Activated naive CD8-positive, alpha-beta T cell treated with anti-CD3 and anti-CD28 coated beads, Interleukin-2, amount 50 U/mL, for 24 hours (primary cell): ENCODE results near the gene CLDND2.
"Not testable (repeated sequence)": the region's sequence is repeated elsewhere in the genome, so short reads cannot be mapped to it uniquely, and the experiment has no call there.

Source experiments
- ATAC-seq: fragments of 150-1000 bp; cut with Tn5 transposase; one replicate; pipeline ENCODE4 v1.10.0; 2021
- DNase-seq: peaks from one replicate; pipeline ENCODE4 v3.0.0; 2021
- H3K27ac Mint-ChIP-seq: one replicate; pipeline ENCODE4 v1.8.0; 2021; ENCODE audit warnings: mild to moderate bottlenecking, mixed read lengths
- H3K27me3 Mint-ChIP-seq: one replicate; pipeline ENCODE4 v1.8.0; 2021; ENCODE audit warnings: mixed read lengths
- H3K36me3 Mint-ChIP-seq: one replicate; pipeline ENCODE4 v1.8.0; 2021; ENCODE audit warnings: low read depth, mixed read lengths
- H3K4me1 Mint-ChIP-seq: one replicate; pipeline ENCODE4 v1.8.0; 2021; ENCODE audit warnings: mixed read lengths
- H3K4me3 Mint-ChIP-seq: one replicate; pipeline ENCODE4 v1.8.0; 2021; ENCODE audit warnings: mild to moderate bottlenecking, moderate library complexity, mixed read lengths
- H3K9me3 Mint-ChIP-seq: one replicate; pipeline ENCODE4 v1.8.0; 2021; ENCODE audit warnings: mixed read lengths

The CLDND2 gene, protein sequence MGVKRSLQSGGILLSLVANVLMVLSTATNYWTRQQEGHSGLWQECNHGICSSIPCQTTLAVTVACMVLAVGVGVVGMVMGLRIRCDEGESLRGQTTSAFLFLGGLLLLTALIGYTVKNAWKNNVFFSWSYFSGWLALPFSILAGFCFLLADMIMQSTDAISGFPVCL

DNA sequence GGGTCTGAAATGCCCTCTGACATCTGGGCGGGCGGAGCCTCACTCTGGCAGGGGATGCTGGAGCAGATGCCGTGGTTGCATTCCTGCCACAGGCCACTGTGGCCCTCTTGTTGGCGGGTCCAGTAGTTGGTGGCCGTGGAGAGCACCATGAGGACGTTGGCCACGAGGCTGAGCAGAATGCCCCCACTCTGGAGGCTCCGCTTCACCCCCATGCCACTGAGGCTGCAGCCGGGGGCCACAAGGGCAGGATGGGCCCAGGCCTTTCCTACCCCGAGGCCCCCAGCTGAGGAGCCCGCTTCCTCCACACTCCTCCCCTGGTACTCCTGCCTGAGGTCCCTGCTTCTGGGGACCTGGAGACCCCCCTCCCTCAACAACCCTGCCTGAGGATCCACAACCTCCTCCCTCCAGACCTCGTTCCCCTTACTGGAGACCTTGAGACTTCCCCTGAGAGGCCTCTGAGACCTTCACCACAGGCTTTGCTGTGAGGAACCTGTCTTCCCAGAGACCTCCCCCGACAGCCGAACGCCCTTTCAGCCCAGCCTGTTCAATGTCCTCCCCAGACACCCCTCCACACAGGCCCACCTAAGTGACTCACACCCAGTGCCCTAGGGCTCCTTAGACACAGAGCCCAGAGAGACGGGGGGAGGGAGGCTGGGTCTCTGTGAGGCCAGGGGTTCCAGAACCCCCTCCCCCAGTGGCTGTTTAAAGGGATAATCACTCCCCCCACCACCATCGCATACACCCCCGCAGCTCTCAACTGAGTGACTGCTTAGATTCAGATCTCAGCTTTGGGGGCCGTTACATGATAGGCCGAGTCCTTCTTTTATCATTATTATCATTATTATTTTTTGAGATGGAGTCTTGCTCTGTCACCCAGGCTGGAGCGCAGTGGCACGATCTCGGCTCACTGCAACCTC is at the start of gene CLDND2:
Gene CLDND2, minus strand, starts transcription at position 638 of the 917 bp plus-strand sequence. Its CDS starts 426 bp downstream, at position 212.
- peak within 1 kb of the TSS; percentile 92 for H3K27ac Mint-ChIP-seq
- H3K36me3 Mint-ChIP-seq: peaks cover 47% of the 10 kb centered on the region
- ATAC-seq (peak; percentile 15), DNase-seq (peak; percentile 65)
- peaks cover 63% of the 10 kb centered on the region for H3K4me1 Mint-ChIP-seq
- peaks cover 2% of the 10 kb centered on the region for H3K27me3 Mint-ChIP-seq
- H3K4me3 Mint-ChIP-seq: peak within 1 kb of the TSS; percentile 100
- H3K9me3 Mint-ChIP-seq: no peaks in the 10 kb centered on the region

DNA sequence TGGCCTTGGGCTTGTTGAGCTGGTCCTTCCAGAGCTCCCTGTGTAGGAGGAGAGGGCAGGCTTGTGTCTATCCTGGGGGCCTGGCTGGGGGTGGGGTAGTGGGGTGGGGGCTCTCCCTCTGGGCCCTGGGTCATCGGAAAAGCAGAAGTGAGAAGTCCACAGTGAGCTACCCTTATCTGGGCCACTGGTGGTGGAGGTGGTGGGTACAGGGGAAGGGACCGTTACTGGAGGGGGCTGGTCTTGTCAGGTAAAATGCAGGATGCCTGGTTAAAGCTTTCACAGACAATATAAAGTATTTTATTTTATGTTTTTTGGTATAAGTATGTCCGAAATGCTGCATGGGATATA is 49.0 kb upstream of the CLDND2 start:
- Mint-ChIP-seq H3K4me1 (peaks cover 42% of the 10 kb centered on the region), H3K9me3 (no peaks in the 10 kb centered on the region), H3K4me3 (no peak overlapping the region), H3K36me3 (no peaks in the 10 kb centered on the region), H3K27me3 (peaks cover 9% of the 10 kb centered on the region), H3K27ac (peak overlapping the region; percentile 48)
- DNase-seq (no peak), ATAC-seq (no peak)

DNA sequence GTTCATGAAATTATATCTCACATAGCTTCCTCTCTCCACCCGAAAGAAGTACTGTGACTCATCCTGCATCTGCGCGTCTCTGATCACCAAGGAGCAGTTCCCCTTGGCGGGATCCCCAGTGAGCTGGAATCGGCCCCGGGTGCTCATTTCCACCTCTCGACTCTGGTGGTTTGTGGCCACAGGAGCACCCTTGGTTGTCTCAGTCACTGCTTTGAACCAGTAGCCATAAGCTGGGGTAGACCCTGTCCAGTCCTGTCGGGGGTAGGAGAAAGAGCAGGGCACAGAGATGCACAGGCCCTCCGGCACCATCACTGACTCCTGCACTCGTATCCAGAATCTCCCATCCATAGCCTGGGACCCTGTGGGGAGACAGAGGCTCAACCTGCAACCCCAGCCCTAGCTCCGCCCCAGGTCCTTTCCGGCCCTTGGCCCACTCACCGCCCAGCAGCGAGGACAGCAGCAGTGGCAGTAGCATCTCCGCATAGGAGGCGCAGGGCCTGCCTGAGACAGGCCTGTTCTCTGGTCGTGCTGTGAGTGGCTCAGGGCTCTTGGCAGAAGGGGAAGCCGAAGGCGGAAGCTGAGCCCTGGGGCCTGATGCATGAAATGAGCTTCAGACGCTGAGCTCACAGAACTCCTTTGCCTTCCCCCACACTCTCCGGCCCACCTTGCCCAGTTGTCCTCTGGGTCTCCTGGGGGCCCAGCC is 48.5 kb upstream of the CLDND2 start, which contains the start of gene SIGLEC10:
Gene SIGLEC10, minus strand, starts transcription at position 536 of the 703 bp plus-strand sequence. Its CDS starts 61 bp downstream, at position 475.
- peak within 1 kb of the TSS; percentile 33 for H3K4me3 Mint-ChIP-seq
- H3K9me3 Mint-ChIP-seq: no peaks in the 10 kb centered on the region
- DNase-seq: peak; percentile 60
- peak within 1 kb of the TSS; percentile 48 for H3K27ac Mint-ChIP-seq
- no peaks in the 10 kb centered on the region for H3K36me3 Mint-ChIP-seq
- H3K27me3 Mint-ChIP-seq: peaks cover 9% of the 10 kb centered on the region
- peak; percentile 70 for ATAC-seq
- H3K4me1 Mint-ChIP-seq: peaks cover 41% of the 10 kb centered on the region

DNA sequence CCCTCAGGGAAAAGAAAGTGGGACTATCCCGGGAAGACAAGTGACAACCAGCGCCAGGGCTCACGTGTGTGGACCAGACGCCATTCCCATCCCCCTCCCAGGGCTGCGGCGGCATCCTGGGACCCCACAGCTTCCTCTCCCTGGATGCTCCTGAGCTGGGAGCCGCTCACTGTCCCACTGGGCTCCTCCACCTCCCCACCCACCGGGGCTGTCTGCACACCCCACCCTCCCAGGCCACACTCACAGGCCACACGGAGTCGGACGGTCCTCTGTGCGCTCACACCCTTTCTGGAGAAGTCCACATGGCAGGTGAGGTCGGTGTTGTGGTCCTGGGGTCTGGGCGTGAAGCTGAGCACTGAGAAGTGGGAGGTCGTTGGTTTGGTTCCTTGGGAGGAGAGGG is 47.6 kb upstream of the CLDND2 start:
- not testable (repeated sequence) for H3K27me3 Mint-ChIP-seq, H3K36me3 Mint-ChIP-seq, H3K27ac Mint-ChIP-seq, DNase-seq, ATAC-seq, H3K9me3 Mint-ChIP-seq, H3K4me3 Mint-ChIP-seq
- peaks cover 35% of the 10 kb centered on the region for H3K4me1 Mint-ChIP-seq

GRCh38 chr19:51415187-51415586 is 46.4 kb upstream of the CLDND2 start:
- no peaks in the 10 kb centered on the region for H3K36me3 Mint-ChIP-seq
- H3K9me3 Mint-ChIP-seq: no peaks in the 10 kb centered on the region
- peaks cover 8% of the 10 kb centered on the region for H3K27me3 Mint-ChIP-seq
- DNase-seq (no peak), ATAC-seq (no peak)
- peaks cover 27% of the 10 kb centered on the region for H3K4me1 Mint-ChIP-seq
- no peak overlapping the region for H3K27ac Mint-ChIP-seq
- H3K4me3 Mint-ChIP-seq: no peak overlapping the region

- Mint-ChIP-seq H3K27ac (no peak overlapping the region), H3K27me3 (peaks cover 4% of the 10 kb centered on the region), H3K36me3 (no peaks in the 10 kb centered on the region), H3K9me3 (no peaks in the 10 kb centered on the region), H3K4me3 (no peak overlapping the region), H3K4me1 (peaks cover 6% of the 10 kb centered on the region)
- ATAC-seq: no peak
- DNase-seq: no peak
These were observed 42.3 kb upstream of the CLDND2 start for GRCh38 chr19:51410950-51411748.

- DNase-seq (peak; percentile 28), ATAC-seq (peak; percentile 76)
- Mint-ChIP-seq H3K27ac (peak overlapping the region; percentile 58), H3K36me3 (peaks cover 14% of the 10 kb centered on the region), H3K9me3 (peaks cover 10% of the 10 kb centered on the region), H3K4me1 (peaks cover 6% of the 10 kb centered on the region), H3K4me3 (no peak overlapping the region), H3K27me3 (peaks cover 4% of the 10 kb centered on the region)
These were observed 38.8 kb upstream of the CLDND2 start for GRCh38 chr19:51407511-51408131.

DNA sequence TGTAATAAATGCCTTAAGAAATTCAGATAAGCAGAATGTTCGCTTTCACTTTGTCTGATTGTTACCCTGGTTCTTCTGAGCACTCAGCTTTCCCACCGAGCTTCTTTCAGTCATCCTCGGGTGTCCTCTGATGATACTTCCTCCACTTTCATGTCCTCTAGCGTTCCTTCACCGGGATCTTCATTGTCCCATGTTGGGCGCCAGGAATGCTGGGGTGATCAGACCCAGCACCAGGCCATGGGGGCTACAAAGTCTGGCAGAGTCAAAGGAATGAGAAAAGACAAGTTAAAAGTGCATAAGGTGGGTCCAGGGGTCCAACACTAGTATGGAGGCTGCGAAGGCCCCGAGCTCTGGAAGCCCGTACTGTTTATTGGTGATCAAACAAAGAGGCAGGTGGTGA is 33.3 kb upstream of the CLDND2 start:
- H3K27ac Mint-ChIP-seq: no peak overlapping the region
- no peaks in the 10 kb centered on the region for H3K27me3 Mint-ChIP-seq

GRCh38 chr19:51399936-51400335 is 31.1 kb upstream of the CLDND2 start:
- peaks cover 44% of the 10 kb centered on the region for H3K36me3 Mint-ChIP-seq
- not testable (repeated sequence) for H3K27ac Mint-ChIP-seq
- H3K9me3 Mint-ChIP-seq: peaks cover 21% of the 10 kb centered on the region

More for the DNA sequence above, 33.3 kb upstream of the CLDND2 start:
- ATAC-seq (no peak), DNase-seq (no peak)
- H3K36me3 Mint-ChIP-seq: peaks cover 36% of the 10 kb centered on the region
- peaks cover 26% of the 10 kb centered on the region for H3K4me1 Mint-ChIP-seq
- H3K4me3 Mint-ChIP-seq: no peak overlapping the region
- H3K9me3 Mint-ChIP-seq: peaks cover 21% of the 10 kb centered on the region

DNA sequence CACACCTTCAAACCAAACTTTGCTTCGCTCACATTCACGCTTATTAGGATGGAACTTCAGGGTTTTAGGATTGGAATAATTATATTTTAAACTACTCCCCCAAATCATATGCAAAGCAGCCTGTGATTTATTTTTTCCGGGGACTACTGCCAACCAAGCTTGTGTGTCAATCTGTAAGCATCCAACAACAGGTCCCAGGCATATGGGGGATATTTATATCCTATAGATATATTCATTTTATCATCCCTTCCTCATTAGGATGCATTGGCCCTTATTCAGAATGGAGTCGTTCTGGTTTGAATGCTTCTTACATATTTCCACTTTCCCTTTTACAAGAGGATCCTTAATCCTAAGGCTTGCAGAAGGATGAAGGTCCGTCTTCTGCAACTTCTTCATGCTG is 30.4 kb upstream of the CLDND2 start:
- H3K27ac Mint-ChIP-seq: no peak overlapping the region
- H3K27me3 Mint-ChIP-seq: no peaks in the 10 kb centered on the region
- H3K4me1 Mint-ChIP-seq: peaks cover 52% of the 10 kb centered on the region
- peaks cover 48% of the 10 kb centered on the region for H3K36me3 Mint-ChIP-seq
- H3K4me3 Mint-ChIP-seq: no peak overlapping the region
- no peak for DNase-seq
- peaks cover 21% of the 10 kb centered on the region for H3K9me3 Mint-ChIP-seq
- no peak for ATAC-seq

More at GRCh38 chr19:51399936-51400335, 31.1 kb upstream of the CLDND2 start:
- H3K4me3 Mint-ChIP-seq, DNase-seq, ATAC-seq, H3K27me3 Mint-ChIP-seq: not testable (repeated sequence)
- peaks cover 46% of the 10 kb centered on the region for H3K4me1 Mint-ChIP-seq

GRCh38 chr19:51398096-51398704 is 29.4 kb upstream of the CLDND2 start:
- ATAC-seq: no peak
- no peak overlapping the region for H3K27ac Mint-ChIP-seq
- peaks cover 59% of the 10 kb centered on the region for H3K4me1 Mint-ChIP-seq

GRCh38 chr19:51397453-51397852 is 28.6 kb upstream of the CLDND2 start:
- H3K27me3 Mint-ChIP-seq, DNase-seq, H3K27ac Mint-ChIP-seq, H3K4me3 Mint-ChIP-seq, ATAC-seq: not testable (repeated sequence)
- Mint-ChIP-seq H3K9me3 (peaks cover 11% of the 10 kb centered on the region), H3K4me1 (peaks cover 66% of the 10 kb centered on the region), H3K36me3 (peaks cover 34% of the 10 kb centered on the region)

More at GRCh38 chr19:51398096-51398704, 29.4 kb upstream of the CLDND2 start:
- no peak overlapping the region for H3K4me3 Mint-ChIP-seq
- H3K27me3 Mint-ChIP-seq: no peaks in the 10 kb centered on the region
- H3K9me3 Mint-ChIP-seq: peaks cover 16% of the 10 kb centered on the region
- peaks cover 41% of the 10 kb centered on the region for H3K36me3 Mint-ChIP-seq
- DNase-seq: no peak

DNA sequence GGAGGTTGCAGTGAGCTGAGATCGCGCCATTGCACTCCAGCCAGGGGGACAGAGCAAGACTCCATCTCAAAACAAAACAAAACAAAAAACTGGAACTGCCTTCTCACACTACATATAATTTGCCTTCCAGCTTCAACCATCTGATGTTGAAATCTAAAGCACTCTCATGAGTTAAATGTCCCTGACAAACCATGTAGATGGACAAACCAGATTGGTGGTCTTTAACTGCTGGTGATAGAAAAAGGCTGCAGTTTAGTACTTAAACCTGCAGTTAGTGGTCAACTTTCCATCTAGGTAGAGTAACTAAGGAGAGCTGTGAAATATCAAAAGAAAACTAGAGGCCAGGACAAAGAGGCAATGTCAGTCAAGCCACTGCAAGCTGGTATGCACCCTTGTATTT is 27.4 kb upstream of the CLDND2 start:
- Mint-ChIP-seq H3K4me1 (peaks cover 72% of the 10 kb centered on the region), H3K4me3 (peak overlapping the region; percentile 96)

More for the DNA sequence above, 27.4 kb upstream of the CLDND2 start:
- Mint-ChIP-seq H3K36me3 (peaks cover 24% of the 10 kb centered on the region), H3K9me3 (peaks cover 3% of the 10 kb centered on the region), H3K27me3 (no peaks in the 10 kb centered on the region), H3K27ac (no peak overlapping the region)
- DNase-seq: no peak
- no peak for ATAC-seq
